CD4-positive, alpha-beta T cell treated with Interleukin-4 for 4 hours (primary cell): ENCODE data around the gene LDAH.

Experiments
- DNase-seq: peaks from one replicate; pipeline ENCODE4 v3.0.0-alpha.2; 2020

LDAH gene

DNA sequence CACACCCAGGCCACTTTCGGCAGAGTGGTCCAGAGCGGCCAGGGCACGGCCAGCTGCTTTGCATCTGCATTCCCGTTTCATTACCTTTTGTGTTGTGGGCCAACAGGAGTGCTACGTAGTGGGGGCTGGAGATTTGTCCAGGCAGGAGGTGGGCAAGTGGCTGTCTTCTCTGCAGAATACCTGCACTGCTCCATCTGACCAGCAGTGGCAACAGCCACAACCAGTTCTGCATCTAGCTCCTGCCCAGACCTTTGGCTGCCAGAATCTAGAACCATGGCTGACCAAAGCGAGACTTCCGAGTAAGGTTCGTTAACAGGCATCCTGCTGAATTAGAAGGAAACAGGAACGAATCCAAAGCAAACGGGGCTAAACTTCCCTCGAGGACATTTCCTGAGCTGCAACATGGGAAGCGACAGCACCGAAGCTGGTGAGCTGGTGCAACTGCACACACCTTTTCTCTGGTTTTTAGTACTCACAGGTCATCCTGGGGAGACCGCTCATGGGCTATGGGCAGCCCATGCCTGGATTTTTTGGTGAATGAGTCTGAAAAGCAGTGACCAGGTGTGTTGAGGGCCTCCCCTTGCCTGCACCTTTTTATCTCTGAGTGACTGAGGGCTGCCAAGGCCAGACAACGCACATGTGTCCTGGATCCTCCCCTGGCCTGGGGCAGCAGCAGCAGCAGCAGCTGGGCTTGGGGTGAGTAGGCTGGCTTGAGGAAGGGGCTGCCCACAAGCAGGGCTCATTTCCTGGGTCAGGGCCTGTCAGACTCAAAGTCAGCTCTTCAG is 145.4 kb downstream of the LDAH start:
- no peak for DNase-seq

DNA sequence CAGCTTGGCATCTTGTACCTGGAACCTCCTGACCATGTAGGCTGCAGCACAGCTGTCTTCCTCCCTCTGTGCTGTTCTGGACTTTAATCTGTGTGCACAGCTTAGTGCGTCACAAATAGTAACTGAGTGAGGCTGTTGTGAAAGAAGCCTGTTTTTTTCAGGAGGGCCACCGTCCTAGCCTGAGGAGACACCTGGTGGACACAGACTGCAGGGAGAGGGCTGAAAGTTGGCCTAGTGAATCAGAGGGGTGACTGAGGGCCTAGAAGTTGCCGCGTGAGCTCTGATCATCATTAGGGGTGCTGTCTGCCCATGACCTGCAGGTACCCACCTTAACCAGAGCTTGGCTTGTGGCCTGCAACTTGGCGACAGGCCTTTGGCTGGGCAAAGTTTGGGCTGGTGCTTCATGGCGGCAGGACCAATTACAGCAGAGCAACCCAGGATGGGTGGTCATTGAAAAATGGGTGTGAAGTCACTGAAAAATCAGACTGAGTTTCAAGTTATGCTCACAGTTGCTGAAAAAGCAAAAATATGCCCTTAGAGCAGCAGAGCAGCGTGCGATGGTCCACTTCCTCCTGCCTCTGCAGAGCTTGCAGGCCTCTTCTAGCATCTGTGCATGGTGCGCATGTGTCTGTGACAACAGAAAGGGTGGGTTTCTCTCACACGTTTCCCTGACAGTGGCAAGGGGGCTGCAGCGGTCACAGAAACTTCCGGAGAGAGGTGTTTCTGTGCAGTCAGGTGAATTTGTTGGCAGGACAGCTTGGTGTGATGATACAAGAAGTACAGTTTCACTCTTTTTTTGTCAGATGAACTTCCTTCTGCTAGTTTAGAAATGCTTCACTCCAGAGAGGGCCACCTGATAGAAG is 146.3 kb downstream of the LDAH start:
- no peak for DNase-seq

DNA sequence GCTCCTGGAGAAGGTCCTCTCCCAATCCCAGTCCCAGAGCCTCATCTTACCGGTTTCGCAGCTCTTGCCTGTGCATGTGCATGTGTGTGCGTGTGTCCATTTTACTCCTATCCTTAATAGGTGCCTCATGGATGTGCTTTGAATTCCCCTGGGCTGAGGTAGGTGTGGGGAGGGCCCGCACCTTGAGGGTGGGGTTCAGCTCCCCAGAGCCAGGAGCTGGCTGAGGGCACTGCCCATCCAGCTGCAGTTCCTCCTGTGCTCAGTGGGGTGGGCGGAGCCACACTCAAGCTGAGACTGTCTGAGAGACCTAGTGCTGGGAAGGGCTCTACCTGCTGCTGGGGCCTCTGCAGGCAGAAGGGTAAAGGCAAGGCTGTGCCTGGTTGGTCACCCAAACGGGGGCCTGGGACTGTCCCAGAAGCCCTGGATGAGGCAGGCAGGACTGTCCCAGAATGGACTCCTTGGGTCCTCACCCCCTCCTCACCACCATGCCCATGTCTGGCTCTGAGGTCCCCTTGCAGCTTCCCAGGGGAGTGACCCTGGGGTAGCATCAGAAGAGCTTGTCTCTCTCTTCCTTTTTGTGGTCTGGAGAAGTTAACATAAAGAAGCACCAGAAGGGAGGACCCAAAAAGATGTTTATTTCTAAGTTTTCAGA is 147.1 kb downstream of the LDAH start:
- DNase-seq: no peak

DNA sequence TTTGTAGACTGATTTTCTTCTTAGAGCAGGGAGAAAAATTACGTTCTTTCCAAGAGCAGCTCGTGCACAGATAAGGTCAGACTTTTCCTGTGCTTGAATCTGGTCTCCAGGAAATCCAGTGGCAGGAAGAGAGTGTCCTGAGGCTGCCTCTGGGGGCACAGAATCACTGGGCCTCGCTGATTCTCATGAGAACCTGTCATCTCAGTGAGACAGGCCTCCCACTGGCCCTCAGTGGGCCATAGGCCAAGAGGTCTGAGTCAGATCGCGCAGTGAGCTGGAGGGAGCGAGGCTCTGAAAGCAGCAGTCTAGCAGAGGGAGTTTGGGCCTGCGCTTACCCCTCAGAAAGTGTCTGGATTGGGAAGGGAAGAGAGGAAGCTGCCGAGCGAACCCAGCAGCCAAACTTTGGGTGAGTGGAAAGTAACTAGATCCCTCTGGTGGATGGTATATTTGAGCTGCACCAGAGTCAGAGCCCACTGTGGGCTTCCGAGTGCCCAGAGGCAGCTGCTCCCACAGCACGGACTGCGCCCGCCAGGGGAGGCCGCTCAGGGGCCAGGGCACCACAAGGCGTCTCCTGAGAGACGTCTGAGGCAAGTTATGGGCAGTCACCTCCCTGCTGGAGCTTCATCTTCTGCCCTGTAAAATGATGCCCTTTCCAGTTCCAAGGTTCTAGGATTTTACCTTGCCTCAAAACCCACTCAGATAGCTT is 147.8 kb downstream of the LDAH start:
- DNase-seq: no peak

DNA sequence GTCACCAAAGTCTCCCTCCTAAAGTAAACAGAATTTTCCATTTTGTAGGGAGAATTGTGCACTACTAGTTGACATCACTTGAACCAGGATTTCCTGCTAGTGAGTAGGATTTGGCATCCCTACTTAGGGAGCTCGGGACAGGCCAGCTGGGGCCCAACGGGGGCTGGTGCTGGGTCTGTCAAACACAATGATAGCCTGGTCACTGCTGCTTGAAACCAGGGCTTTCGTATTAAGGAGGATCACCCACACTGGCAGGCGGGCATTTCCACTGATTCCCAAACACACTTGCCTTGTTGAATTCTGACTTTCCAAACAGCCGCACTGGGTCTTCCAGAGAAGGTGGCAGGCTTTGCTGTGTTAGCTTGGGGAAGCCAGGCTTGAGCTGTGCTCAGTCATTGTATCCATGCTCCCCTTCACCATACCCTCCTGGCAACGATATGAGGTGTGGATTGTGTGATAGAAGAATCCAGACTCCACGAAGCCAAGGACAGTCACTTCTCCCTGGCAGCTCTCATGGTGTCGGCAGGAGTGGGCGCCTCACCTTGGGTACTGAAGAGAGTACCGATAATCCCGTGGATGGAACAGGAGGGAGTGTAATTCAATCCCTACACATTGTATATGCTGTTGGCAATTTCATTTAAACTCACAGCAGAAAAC is 148.5 kb downstream of the LDAH start:
- DNase-seq: no peak

- no peak for DNase-seq
These were observed 149.1 kb downstream of the LDAH start for GRCh38 chr2:20673686-20674308.

DNA sequence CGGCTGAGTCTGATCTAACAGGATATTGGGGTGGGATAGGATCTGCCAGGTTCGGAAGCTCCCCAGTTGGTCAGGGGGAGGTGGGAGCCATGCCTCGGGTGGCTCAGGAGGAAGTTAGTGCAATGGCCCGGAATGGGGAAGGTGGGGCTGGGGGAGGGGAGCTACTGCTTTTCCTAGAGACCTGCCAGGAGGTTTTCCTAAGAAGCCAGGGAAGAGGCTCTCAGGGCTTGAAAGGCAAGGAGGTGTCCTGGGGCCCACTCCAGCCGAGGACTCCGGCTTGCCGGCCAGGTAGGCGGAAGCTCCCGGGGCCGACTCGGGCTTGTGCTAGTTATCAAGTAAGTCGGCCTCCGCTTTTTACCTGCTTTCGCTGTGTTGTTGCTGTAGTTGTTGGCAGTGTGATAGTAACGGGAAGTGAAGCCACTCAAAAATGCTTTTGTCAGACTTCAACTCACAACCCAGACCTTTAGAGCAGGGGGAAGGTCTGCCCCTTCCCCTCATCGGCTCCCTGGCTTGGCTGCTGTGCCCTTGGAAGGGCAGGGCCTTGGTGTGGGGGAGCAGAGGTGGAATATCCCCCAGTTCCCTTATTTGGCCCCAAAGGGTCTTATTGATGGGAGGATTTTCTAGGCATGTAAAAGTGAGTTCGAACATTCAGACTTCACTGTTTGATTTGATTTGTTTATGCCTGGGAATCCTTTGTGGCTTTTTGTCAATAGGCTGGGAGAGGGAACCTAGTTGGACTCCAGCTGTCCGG is 150.5 kb downstream of the LDAH start:
- DNase-seq: no peak

- no peak for DNase-seq
These were observed 151.2 kb downstream of the LDAH start for GRCh38 chr2:20671736-20672080.

GRCh38 chr2:20671036-20671735 is 151.7 kb downstream of the LDAH start:
- no peak for DNase-seq

DNA sequence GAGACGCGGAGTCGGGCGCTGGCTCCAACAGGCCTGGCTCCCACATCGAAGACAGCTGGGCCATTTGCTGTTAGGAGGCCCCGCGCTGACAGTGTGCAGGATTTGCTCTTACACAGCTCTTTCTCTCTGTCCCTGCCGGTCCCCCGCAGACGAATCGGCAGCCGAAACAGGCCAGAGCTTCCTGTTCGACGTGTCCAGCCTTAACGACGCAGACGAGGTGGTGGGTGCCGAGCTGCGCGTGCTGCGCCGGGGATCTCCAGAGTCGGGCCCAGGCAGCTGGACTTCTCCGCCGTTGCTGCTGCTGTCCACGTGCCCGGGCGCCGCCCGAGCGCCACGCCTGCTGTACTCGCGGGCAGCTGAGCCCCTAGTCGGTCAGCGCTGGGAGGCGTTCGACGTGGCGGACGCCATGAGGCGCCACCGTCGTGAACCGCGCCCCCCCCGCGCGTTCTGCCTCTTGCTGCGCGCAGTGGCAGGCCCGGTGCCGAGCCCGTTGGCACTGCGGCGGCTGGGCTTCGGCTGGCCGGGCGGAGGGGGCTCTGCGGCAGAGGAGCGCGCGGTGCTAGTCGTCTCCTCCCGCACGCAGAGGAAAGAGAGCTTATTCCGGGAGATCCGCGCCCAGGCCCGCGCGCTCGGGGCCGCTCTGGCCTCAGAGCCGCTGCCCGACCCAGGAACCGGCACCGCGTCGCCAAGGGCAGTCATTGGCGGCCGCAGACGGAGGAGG is 152.4 kb downstream of the LDAH start:
- DNase-seq: no peak

- DNase-seq: no peak
These were observed 153.2 kb downstream of the LDAH start for GRCh38 chr2:20669562-20670314.

DNA sequence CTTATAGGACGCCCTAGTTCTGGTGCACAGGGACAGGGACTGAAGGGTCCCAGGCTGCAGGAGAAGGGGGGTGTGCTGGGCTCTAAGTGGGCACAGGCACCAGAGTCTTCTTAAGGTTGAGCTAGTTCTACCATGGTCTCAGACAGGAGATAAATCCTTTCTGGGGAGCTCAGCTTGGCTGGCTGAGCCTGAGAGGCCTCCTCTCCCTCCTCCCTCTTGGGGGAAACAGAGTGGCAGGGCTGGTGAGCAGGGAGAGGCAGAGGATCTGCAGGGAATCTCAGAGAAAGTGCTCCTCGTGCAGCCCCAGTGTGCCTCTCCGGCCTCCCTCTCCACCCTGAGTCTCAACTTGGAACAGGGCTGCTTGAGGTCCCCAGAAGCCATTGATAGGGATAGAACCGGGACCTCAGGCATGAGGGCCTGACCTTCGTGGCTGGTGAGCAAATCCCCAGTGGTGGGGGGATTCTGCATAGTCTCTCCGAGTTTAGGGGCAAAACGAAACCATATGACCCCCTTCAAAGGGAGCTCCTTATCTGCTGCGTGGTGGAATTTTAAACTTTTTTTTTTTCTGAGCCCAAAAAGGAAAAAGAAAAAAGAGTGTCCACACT is 153.9 kb downstream of the LDAH start:
- no peak for DNase-seq

GRCh38 chr2:20668451-20668850 is 154.4 kb downstream of the LDAH start:
- DNase-seq: no peak

GRCh38 chr2:20667531-20668401 is 155.1 kb downstream of the LDAH start:
- DNase-seq: no peak

- DNase-seq: no peak
These were observed 155.8 kb downstream of the LDAH start for GRCh38 chr2:20667151-20667530.

- no peak for DNase-seq
These were observed 156.4 kb downstream of the LDAH start, which contains the start of gene GDF7 for GRCh38 chr2:20666304-20667150. Gene GDF7, plus strand, starts transcription at chr2:20667144. Its CDS starts 96 bp downstream, at chr2:20667240.

DNA sequence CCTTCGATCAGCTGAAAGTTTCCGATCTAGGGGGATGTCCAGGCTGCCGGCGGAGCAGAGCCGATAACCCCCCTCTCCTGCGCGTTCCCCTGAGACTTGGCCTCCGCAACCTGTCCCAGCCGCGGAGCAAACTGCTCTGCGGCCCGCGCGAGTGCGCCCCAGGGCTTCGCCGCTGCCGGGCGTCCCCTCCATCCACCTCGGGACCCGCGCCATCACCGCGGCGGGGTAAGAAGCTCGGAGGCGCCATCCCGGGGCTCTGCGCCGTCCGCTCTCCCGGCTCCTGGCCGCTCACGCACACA is 156.9 kb downstream of the LDAH start:
- DNase-seq: no peak
